Measurements from ENCODE around the gene TIRAP.
"Not testable (repeated sequence)": the region's sequence is repeated elsewhere in the genome, so short reads cannot be mapped to it uniquely, and the experiment has no call there.

The TIRAP gene, protein sequence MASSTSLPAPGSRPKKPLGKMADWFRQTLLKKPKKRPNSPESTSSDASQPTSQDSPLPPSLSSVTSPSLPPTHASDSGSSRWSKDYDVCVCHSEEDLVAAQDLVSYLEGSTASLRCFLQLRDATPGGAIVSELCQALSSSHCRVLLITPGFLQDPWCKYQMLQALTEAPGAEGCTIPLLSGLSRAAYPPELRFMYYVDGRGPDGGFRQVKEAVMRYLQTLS

DNA sequence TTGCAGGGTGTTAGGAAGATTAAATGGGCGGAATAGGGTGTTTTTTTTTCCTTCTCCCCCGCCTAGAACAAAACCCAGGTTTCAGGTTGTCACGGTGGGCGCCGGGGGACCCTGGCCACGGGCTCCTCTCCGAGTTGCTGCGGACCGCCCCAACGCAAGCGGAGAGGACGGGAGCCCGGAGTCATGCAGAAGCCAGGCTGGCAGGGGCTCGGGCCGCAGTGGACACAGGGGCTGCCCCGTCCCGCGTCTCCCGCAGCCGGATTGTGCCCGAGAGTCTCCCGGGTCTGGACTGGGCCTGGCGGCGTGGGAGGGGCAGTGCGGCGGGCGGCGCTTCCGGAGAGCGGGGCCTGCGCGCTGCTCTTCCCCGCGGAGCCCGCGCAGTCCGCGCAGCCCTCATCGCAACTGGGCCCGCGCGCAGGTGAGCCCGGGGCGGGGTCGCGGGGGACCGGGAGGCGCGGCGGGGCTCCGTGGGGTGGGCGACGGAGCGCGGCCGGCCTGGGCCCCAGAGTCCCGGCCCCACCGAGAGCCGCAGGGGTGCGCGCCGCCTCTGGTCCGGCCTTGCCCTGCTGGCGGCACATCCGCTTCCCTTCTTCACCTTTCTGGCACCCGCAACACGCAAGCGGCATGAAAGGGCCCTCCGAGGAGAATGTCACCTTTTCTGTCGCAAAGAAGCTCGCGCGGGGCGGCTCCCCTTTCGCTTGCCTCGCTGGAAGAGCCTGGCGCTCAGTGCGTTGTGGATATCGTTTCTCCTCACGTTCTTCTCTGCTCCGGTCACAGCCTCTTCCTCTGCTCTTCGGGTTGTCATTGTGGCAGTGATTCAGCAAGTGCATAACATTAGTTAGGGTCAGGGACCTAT lies at the start of gene TIRAP:
Gene TIRAP (plus strand): TSS at position 358 of the 856 bp plus-strand sequence. CDS start 7,802 bp downstream, outside the sequence.
- in situ Hi-C loops (cut with MboI; ENCODE audit: low pct_unique_long_range_greater_than_20kb, low sequenced_read_pairs), result no loop called here
- DNase-seq, result peak; percentile 71

DNA sequence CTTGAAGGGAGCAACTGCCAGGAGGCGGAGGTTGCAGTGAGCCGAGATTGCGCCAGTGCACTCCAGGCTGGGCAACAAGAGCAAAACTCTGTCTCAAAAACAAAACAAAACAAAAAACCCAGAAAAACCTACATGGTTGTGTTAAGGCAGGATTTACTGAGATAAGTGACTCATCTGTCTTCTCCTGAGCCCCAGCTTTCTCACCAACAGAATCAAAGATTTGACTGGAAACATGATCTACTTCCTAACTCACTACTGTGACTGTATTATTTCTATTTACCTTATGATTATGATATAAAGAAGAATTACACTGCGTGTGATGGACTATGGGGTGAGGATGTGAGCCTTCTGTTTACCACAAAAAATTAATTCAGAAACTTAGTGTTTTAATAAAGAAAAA lies 49.5 kb upstream of the TIRAP start:
- in situ Hi-C loops (cut with MboI; ENCODE audit: low pct_unique_long_range_greater_than_20kb, low sequenced_read_pairs), result no loop called here
- DNase-seq, result no peak

- no peak for DNase-seq
- in situ Hi-C loops (cut with MboI; ENCODE audit: low pct_unique_long_range_greater_than_20kb, low sequenced_read_pairs), result no loop called here
These were observed 36.3 kb upstream of the TIRAP start for GRCh38 chr11:126246636-126247035.

DNA sequence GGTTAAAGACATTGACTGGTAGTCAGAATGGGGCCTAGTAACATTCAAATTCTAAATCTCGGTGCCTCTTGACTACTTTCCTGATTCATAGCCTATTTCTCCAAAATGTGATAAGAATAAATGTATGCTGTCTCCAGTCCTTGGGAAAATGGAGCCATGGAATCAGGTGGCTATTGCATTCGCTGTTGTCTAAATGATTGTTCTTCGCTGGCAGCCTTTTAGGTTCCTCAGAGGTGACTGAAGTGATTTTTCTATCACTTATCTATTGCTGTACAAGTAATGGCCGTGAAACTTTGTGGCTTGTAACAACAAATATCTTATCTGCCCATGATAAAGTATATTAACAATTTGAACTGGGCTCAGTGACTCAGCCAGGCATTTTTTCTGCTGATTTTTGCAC lies 29.6 kb upstream of the TIRAP start:
- in situ Hi-C loops (cut with MboI; ENCODE audit: low pct_unique_long_range_greater_than_20kb, low sequenced_read_pairs), result no loop called here
- DNase-seq, result no peak

DNA sequence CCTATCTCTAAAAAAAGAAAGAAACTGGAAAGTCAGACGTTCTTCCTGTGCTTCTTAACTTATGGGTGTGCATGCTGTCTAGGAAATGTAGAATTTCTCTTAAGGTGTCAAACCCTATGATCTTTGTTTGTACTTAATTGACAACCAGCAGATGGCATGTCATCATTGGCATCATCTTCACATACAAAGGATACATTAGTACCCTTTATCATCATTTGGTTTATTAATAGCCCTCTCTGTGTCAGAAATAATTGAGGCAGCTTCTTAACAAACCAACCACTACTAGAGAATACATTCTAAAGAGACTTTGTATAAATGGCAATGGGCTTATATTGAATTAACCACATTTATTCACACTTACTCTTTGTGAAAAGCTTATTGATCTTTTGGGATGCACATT lies 28.1 kb upstream of the TIRAP start:
- DNase-seq, result no peak
- in situ Hi-C loops (cut with MboI; ENCODE audit: low pct_unique_long_range_greater_than_20kb, low sequenced_read_pairs), result no loop called here

- DNase-seq; in situ Hi-C loops (cut with MboI; ENCODE audit: low pct_unique_long_range_greater_than_20kb, low sequenced_read_pairs): not testable (repeated sequence)
These were observed 27.4 kb upstream of the TIRAP start for GRCh38 chr11:126255507-126255906.

GRCh38 chr11:126256216-126256615 lies 26.7 kb upstream of the TIRAP start:
- DNase-seq, result no peak
- in situ Hi-C loops (cut with MboI; ENCODE audit: low pct_unique_long_range_greater_than_20kb, low sequenced_read_pairs), result no loop called here

DNA sequence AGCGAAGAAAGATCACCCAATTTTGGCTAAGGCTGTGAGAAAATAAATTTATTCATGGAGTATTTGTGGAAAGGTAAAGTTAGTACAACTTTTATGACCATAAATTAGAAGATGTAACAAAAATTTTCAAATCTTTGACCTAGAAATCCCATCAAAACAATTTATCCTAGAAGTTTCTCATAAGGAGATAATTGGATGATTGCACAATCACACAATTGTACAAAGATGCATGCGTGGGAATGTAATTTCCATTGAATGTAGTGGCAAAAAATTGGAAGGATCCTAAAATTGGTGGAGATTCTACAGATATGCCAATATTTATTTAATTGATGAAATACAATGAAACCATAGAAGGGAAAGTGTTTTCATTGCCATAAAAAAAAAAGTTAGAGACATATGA lies 25.7 kb upstream of the TIRAP start:
- no peak for DNase-seq
- in situ Hi-C loops (cut with MboI; ENCODE audit: low pct_unique_long_range_greater_than_20kb, low sequenced_read_pairs), result no loop called here

- no peak for DNase-seq
These were observed 25.1 kb upstream of the TIRAP start for GRCh38 chr11:126257764-126258163.

GRCh38 chr11:126262216-126262615 lies 20.7 kb upstream of the TIRAP start:
- in situ Hi-C loops (cut with MboI; ENCODE audit: low pct_unique_long_range_greater_than_20kb, low sequenced_read_pairs), result no loop called here
- DNase-seq, result no peak

More at GRCh38 chr11:126257764-126258163, 25.1 kb upstream of the TIRAP start:
- in situ Hi-C loops (cut with MboI; ENCODE audit: low pct_unique_long_range_greater_than_20kb, low sequenced_read_pairs), result no loop called here

DNA sequence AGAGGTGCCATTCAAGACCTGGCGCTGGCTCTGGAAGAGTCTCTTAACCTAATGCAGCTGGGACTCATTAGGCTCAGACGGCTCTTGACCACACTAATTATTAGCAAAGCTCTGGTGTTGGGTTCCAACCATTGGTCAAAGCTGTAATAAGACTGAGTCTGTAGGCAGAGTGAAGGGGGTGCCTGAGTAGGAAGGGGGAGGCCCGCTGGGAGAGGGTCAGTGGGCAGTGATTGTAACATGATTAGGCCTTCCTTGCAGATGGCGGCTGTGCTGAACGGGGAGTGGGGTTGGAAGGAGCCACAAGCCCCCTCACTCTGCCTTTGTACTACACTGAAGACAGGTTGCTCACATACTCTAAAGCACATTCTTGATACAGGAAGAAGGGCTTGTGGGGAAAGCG lies 19.4 kb upstream of the TIRAP start:
- in situ Hi-C loops (cut with MboI; ENCODE audit: low pct_unique_long_range_greater_than_20kb, low sequenced_read_pairs), result no loop called here
- no peak for DNase-seq

DNA sequence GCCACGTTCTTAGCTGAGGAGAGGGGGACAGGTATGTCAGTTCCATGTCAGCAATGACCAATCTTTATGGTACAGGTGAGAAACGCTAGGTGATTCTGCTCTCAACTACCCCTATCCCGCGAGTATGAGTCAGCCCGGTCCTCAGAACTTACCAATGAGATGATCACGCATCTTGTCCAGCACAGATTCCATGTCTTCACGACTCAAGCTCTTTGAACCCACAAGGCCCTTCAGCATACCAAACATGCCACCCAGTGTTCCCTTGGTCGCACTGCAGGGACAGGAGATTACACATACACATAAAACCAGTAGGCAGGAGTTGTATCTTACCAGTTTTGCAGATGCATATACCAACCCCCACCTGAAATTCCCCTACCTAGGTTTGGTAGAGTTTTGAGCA lies 17.1 kb upstream of the TIRAP start:
- in situ Hi-C loops (cut with MboI; ENCODE audit: low pct_unique_long_range_greater_than_20kb, low sequenced_read_pairs), result no loop called here
- DNase-seq, result peak; percentile 28

- in situ Hi-C loops (cut with MboI; ENCODE audit: low pct_unique_long_range_greater_than_20kb, low sequenced_read_pairs), result no loop called here
- no peak for DNase-seq
These were observed 15.2 kb upstream of the TIRAP start for GRCh38 chr11:126267650-126268049.

- DNase-seq, result no peak
- in situ Hi-C loops (cut with MboI; ENCODE audit: low pct_unique_long_range_greater_than_20kb, low sequenced_read_pairs), result no loop called here
These were observed 14.6 kb upstream of the TIRAP start for GRCh38 chr11:126268361-126268707.

DNA sequence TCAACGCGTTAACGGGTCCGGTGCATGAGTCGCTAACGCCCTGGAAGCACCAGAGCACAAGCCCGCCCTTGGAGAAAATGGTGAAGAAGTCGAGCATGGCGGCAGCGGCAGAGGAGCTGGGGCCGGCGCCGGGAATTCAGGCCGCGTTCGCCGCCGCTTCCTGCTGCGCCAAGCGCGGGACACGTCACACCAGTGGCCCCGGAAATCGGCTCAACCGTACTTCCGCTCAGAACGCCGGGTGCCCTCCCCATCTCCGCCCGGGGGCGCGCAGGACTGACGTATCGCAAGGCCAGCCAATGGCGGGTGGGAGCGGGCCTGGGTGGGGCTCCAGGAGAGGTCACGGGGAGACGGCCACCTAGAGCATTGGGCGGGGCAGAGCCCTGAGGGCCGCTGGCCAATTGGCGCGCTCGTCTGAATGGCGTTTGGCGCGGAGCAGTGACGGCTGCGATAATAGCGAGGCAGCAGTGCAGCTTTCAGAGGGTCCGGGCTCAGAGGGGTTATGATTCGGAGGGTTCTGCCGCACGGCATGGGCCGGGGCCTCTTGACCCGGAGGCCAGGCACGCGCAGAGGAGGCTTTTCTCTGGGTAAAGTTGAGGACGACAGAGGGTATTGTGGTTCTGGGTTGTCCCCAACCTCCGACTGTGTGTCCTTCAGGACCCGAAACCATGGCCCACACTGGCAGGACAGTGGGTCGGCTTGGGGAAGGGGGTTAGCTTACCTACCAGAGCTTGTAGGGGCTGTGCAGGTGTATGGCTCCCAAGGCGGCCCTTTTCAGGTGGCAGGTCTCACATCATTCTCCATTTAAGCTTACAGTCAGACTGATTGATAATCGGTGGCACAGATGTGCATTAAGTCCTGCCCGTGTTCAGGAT lies 13.9 kb upstream of the TIRAP start, which contains the start of the genes FOXRED1 and SRPRA:
Gene FOXRED1 (plus strand): TSS at position 447 of the 872 bp plus-strand sequence. CDS start 53 bp downstream, at position 500.
Gene SRPRA (minus strand): TSS at position 188 of the 872 bp plus-strand sequence. CDS start 91 bp downstream, at position 97.
- DNase-seq, result peak; percentile 99
- in situ Hi-C loops (cut with MboI; ENCODE audit: low pct_unique_long_range_greater_than_20kb, low sequenced_read_pairs), result no loop called here

DNA sequence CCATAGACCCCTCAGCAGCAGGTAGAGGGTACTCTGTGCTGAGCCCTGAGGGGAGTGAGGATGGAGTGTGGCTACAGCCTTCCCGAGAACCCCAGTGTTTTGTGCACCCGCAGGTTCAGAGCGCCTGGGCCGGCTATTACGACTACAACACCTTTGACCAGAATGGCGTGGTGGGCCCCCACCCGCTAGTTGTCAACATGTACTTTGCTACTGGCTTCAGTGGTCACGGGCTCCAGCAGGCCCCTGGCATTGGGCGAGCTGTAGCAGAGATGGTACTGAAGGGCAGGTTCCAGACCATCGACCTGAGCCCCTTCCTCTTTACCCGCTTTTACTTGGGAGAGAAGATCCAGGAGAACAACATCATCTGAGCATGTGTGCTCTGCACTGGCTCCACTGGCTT lies 5.6 kb upstream of the TIRAP start:
- in situ Hi-C loops (cut with MboI; ENCODE audit: low pct_unique_long_range_greater_than_20kb, low sequenced_read_pairs), result no loop called here
- DNase-seq, result no peak

GRCh38 chr11:126277780-126278179 lies 5.1 kb upstream of the TIRAP start:
- in situ Hi-C loops (cut with MboI; ENCODE audit: low pct_unique_long_range_greater_than_20kb, low sequenced_read_pairs), result no loop called here
- DNase-seq, result no peak

- in situ Hi-C loops (cut with MboI; ENCODE audit: low pct_unique_long_range_greater_than_20kb, low sequenced_read_pairs), result no loop called here
- DNase-seq, result no peak
These were observed 3.7 kb upstream of the TIRAP start for GRCh38 chr11:126279191-126279590.

DNA sequence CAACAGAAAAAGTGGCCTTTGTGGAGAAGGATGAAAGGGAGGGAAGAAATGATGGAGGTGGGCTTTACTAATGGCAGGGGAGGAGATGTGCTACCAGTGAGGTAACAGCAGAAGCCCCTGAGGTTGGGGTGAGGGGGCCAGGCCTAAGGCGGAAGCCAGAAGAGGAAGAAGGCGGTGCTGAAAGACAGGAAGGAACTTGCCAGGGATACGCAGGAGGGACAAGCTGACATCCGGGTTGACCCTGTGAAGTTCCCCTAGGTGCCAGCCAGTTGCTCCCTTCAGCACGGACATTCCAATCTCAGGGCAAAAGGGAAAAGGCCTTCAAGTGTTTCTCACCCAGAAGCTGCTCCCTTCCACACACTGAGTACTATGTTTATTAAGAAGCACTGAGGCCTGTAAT lies 2.3 kb upstream of the TIRAP start:
- DNase-seq, result peak; percentile 46
- in situ Hi-C loops (cut with MboI; ENCODE audit: low pct_unique_long_range_greater_than_20kb, low sequenced_read_pairs), result no loop called here

GRCh38 chr11:126281245-126281644 lies 1.6 kb upstream of the TIRAP start:
- in situ Hi-C loops (cut with MboI; ENCODE audit: low pct_unique_long_range_greater_than_20kb, low sequenced_read_pairs), result no loop called here
- DNase-seq, result no peak
